Measurements from ENCODE around the gene ITGB1BP1.
A peak's percentile ranks its signal among the peaks of the same experiment; 100 is the strongest.

Gene ITGB1BP1

DNA sequence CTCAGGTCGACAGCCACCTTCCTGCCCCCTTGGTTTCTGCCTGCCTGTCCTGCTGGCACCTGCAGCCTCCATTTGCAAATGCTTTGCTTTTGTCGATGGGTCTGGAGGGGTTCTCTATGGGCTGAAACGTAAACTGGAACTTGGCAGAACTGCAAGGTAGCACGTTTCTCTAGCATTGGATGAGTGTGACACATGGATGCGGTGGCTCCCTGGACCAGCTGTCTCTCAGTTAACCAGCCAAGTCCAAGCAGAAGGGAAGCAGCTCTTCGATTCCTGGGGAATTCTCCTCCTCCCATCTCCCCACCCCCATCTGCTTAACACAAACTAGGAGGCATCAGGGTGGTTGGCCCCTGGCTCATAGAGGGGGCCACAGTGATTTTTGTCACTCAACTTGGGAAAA lies 57.3 kb downstream of the ITGB1BP1 start:
- peaks cover 90% of the 10 kb centered on the region for H3K36me3 ChIP-seq (ENCODE audit: insufficient read depth, low read length)

DNA sequence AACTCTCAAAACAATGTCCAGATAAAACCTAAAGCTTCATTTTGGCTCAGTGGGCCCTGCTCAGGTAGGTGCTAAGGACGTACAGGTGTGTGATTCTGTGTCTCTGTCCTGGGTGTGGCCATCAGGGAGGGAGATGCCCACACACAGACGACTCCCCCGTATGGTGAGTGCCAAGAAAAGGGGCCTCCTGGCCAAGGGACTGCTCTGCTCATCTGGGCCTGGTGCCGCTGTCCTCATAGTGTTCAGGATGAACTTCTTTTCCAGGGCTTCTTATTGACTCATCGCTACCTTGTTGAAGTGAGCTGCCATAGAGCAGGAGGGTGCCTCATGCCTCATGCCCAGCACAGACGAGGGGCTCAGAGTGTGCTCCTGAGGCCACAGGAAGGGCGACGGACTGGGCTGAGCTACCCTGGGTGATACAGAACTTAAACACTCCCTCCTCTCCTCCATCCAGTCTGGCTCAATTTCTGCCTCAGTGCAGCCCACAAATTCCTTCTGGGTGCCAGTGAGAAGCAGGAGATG lies 57.8 kb downstream of the ITGB1BP1 start:
- Histone ChIP-seq H3K4me3 (ENCODE audit: low read length) (no peak overlapping the region), H3K4me2 (ENCODE audit: low read length) (no peak overlapping the region), H3K9me3 (replicated peaks; ENCODE audit: low read length) (no peaks in the 10 kb centered on the region), H3K36me3 (ENCODE audit: insufficient read depth, low read length) (peaks cover 89% of the 10 kb centered on the region), H3K9ac (ENCODE audit: low read depth, low read length) (no peak overlapping the region), H3K27me3 (ENCODE audit: control insufficient read depth, insufficient read depth, low read length) (no peaks in the 10 kb centered on the region), H3K4me1 (ENCODE audit: control insufficient read depth, insufficient read depth, low read length) (peaks cover 21% of the 10 kb centered on the region)

More for the DNA sequence above, 57.3 kb downstream of the ITGB1BP1 start:
- Histone ChIP-seq H3K9ac (ENCODE audit: low read depth, low read length) (no peak overlapping the region), H3K4me3 (ENCODE audit: low read length) (no peak overlapping the region), H3K4me2 (ENCODE audit: low read length) (no peak overlapping the region), H3K4me1 (ENCODE audit: control insufficient read depth, insufficient read depth, low read length) (peaks cover 22% of the 10 kb centered on the region), H3K9me3 (replicated peaks; ENCODE audit: low read length) (no peaks in the 10 kb centered on the region), H3K27me3 (ENCODE audit: control insufficient read depth, insufficient read depth, low read length) (no peaks in the 10 kb centered on the region)

GRCh38 chr2:9364791-9365497 lies 58.4 kb downstream of the ITGB1BP1 start:
- Histone ChIP-seq H3K9me3 (replicated peaks; ENCODE audit: low read length) (no peaks in the 10 kb centered on the region), H3K36me3 (ENCODE audit: insufficient read depth, low read length) (peaks cover 89% of the 10 kb centered on the region), H3K9ac (ENCODE audit: low read depth, low read length) (no peak overlapping the region), H3K4me3 (ENCODE audit: low read length) (no peak overlapping the region), H3K4me1 (ENCODE audit: control insufficient read depth, insufficient read depth, low read length) (peaks cover 21% of the 10 kb centered on the region), H3K4me2 (ENCODE audit: low read length) (no peak overlapping the region), H3K27me3 (ENCODE audit: control insufficient read depth, insufficient read depth, low read length) (no peaks in the 10 kb centered on the region)

DNA sequence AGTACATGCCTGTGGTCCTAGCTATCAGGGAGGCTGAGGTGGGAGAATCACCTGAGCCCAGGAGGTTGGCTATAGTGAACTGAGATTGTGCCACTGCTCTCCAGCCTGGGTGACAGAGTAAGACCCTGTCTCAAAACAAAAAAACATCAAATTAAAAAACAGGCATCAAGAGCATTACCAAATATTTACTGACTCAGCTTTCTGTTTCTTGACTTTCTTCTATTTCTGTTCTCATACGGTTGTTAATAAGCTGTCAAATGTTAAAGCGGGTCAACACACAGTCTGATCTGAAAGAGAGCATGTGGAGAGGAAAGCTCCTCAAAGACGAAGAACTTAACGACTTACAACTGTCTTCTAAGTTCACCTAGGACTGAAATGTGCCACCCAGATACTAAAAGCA lies 59.0 kb downstream of the ITGB1BP1 start:
- Histone ChIP-seq H3K27me3 (ENCODE audit: control insufficient read depth, insufficient read depth, low read length) (no peaks in the 10 kb centered on the region), H3K4me3 (ENCODE audit: low read length) (no peak overlapping the region), H3K9ac (ENCODE audit: low read depth, low read length) (no peak overlapping the region), H3K4me2 (ENCODE audit: low read length) (no peak overlapping the region), H3K9me3 (replicated peaks; ENCODE audit: low read length) (no peaks in the 10 kb centered on the region), H3K36me3 (ENCODE audit: insufficient read depth, low read length) (peaks cover 93% of the 10 kb centered on the region), H3K4me1 (ENCODE audit: control insufficient read depth, insufficient read depth, low read length) (peaks cover 22% of the 10 kb centered on the region)

DNA sequence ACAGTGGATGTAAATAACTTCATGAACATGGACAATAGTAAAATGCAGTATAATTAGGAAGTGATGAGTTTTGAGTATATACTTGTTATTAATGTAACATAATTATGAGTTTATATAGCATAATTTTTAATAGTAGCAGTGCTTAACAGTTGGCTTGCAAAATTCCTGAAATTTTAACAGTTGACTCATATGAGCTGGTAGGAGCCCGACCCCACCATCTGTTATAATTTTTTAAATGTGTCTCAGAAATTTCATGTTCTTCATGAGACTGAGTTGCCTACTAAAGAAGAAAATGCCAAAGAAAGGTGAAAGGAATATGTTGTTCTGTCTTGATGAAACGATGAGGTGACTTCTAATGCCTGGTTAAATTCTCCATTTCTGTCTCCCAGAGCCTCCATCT lies 62.6 kb downstream of the ITGB1BP1 start:
- H3K9ac ChIP-seq (ENCODE audit: low read depth, low read length), result peak overlapping the region; percentile 12
- no peaks in the 10 kb centered on the region for H3K27me3 ChIP-seq (ENCODE audit: control insufficient read depth, insufficient read depth, low read length)
- peaks cover 97% of the 10 kb centered on the region for H3K36me3 ChIP-seq (ENCODE audit: insufficient read depth, low read length)
- peaks cover 22% of the 10 kb centered on the region for H3K4me1 ChIP-seq (ENCODE audit: control insufficient read depth, insufficient read depth, low read length)
- H3K4me2 ChIP-seq (ENCODE audit: low read length), result no peak overlapping the region
- no peak overlapping the region for H3K4me3 ChIP-seq (ENCODE audit: low read length)
- no peaks in the 10 kb centered on the region for H3K9me3 ChIP-seq (replicated peaks; ENCODE audit: low read length)

- H3K4me1 ChIP-seq (ENCODE audit: control insufficient read depth, insufficient read depth, low read length), result peaks cover 18% of the 10 kb centered on the region
- no peak overlapping the region for H3K4me3 ChIP-seq (ENCODE audit: low read length)
- H3K9me3 ChIP-seq (replicated peaks; ENCODE audit: low read length), result no peaks in the 10 kb centered on the region
- H3K36me3 ChIP-seq (ENCODE audit: insufficient read depth, low read length), result peaks cover 97% of the 10 kb centered on the region
- H3K4me2 ChIP-seq (ENCODE audit: low read length), result no peak overlapping the region
- H3K27me3 ChIP-seq (ENCODE audit: control insufficient read depth, insufficient read depth, low read length), result no peaks in the 10 kb centered on the region
- H3K9ac ChIP-seq (ENCODE audit: low read depth, low read length), result no peak overlapping the region
Observed at GRCh38 chr2:9360110-9360509, 63.2 kb downstream of the ITGB1BP1 start.

DNA sequence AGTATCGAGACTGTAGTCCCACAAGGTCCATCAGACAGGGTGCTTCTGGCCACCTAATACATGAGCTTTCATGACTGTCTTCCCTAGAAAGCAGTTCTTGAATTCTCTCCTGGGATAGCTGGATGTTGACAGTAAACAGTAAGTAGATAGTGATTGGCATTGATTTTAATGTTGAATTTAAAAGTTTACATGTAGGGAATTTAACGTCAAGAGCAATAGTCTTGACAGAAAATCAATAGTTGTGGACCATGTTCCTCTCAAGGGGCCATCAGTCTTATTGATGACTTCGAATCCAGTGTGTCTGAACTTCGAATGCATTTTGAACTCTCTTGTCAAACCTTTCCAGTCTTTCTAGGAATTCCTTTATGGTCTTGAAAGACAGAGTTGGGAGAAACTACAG lies 63.9 kb downstream of the ITGB1BP1 start:
- Histone ChIP-seq H3K27me3 (ENCODE audit: control insufficient read depth, insufficient read depth, low read length) (no peaks in the 10 kb centered on the region), H3K9me3 (replicated peaks; ENCODE audit: low read length) (no peaks in the 10 kb centered on the region), H3K4me2 (ENCODE audit: low read length) (no peak overlapping the region), H3K4me3 (ENCODE audit: low read length) (no peak overlapping the region), H3K36me3 (ENCODE audit: insufficient read depth, low read length) (peaks cover 97% of the 10 kb centered on the region), H3K4me1 (ENCODE audit: control insufficient read depth, insufficient read depth, low read length) (peaks cover 17% of the 10 kb centered on the region), H3K9ac (ENCODE audit: low read depth, low read length) (no peak overlapping the region)

DNA sequence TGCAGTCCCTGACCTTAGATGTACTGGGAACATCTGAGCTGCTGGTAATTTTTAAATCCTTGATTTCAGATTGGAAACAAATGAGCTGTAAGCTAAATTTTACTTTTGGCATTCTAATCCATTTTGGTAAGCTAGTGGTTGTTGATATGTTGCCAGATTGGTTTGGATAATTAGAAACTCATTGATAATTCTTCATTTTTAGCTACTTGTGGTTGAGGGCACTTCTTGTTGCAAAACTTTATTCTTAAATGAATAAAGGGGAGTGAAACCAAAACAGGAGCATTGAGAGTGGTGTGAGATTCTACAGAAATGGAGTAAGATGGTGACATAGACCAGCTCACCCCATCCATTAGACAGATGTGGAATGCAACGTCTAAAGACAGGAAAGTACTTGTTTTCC lies 64.5 kb downstream of the ITGB1BP1 start:
- no peak overlapping the region for H3K9ac ChIP-seq (ENCODE audit: low read depth, low read length)
- no peak overlapping the region for H3K4me3 ChIP-seq (ENCODE audit: low read length)
- peaks cover 97% of the 10 kb centered on the region for H3K36me3 ChIP-seq (ENCODE audit: insufficient read depth, low read length)
- no peaks in the 10 kb centered on the region for H3K9me3 ChIP-seq (replicated peaks; ENCODE audit: low read length)
- no peak overlapping the region for H3K4me2 ChIP-seq (ENCODE audit: low read length)
- H3K4me1 ChIP-seq (ENCODE audit: control insufficient read depth, insufficient read depth, low read length), result peaks cover 17% of the 10 kb centered on the region
- no peaks in the 10 kb centered on the region for H3K27me3 ChIP-seq (ENCODE audit: control insufficient read depth, insufficient read depth, low read length)

DNA sequence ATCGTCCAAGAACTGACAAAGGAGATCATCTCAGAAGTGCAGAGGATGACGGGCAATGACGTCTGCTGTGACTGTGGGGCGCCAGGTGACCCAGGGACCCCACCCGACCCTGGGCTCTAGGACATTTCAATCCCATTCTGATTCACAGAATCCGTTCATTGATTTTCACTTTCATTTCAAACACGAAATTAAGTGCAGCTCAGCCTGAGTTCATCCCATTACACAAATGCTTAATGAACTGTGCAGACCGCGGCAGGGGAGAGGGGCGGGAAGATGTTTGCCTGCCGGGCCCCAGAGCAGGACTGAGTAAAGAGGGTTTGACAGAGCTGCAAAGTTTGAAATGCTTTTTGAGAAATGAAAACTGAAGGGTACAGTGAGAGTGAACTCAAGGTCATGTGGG lies 67.1 kb downstream of the ITGB1BP1 start:
- peaks cover 13% of the 10 kb centered on the region for H3K4me1 ChIP-seq (ENCODE audit: control insufficient read depth, insufficient read depth, low read length)
- H3K4me3 ChIP-seq (ENCODE audit: low read length), result no peak overlapping the region
- H3K36me3 ChIP-seq (ENCODE audit: insufficient read depth, low read length), result peaks cover 97% of the 10 kb centered on the region
- H3K4me2 ChIP-seq (ENCODE audit: low read length), result no peak overlapping the region
- H3K9me3 ChIP-seq (replicated peaks; ENCODE audit: low read length), result no peaks in the 10 kb centered on the region
- H3K27me3 ChIP-seq (ENCODE audit: control insufficient read depth, insufficient read depth, low read length), result no peaks in the 10 kb centered on the region
- no peak overlapping the region for H3K9ac ChIP-seq (ENCODE audit: low read depth, low read length)

GRCh38 chr2:9355716-9356115 lies 67.6 kb downstream of the ITGB1BP1 start:
- peaks cover 8% of the 10 kb centered on the region for H3K4me1 ChIP-seq (ENCODE audit: control insufficient read depth, insufficient read depth, low read length)
- H3K4me3 ChIP-seq (ENCODE audit: low read length), result no peak overlapping the region
- no peak overlapping the region for H3K4me2 ChIP-seq (ENCODE audit: low read length)
- H3K27me3 ChIP-seq (ENCODE audit: control insufficient read depth, insufficient read depth, low read length), result no peaks in the 10 kb centered on the region
- no peak overlapping the region for H3K9ac ChIP-seq (ENCODE audit: low read depth, low read length)
- H3K9me3 ChIP-seq (replicated peaks; ENCODE audit: low read length), result no peaks in the 10 kb centered on the region
- H3K36me3 ChIP-seq (ENCODE audit: insufficient read depth, low read length), result peaks cover 98% of the 10 kb centered on the region

GRCh38 chr2:9355270-9355669 lies 68.1 kb downstream of the ITGB1BP1 start:
- Histone ChIP-seq H3K4me2 (ENCODE audit: low read length) (no peak overlapping the region), H3K36me3 (ENCODE audit: insufficient read depth, low read length) (peaks cover 99% of the 10 kb centered on the region), H3K27me3 (ENCODE audit: control insufficient read depth, insufficient read depth, low read length) (no peaks in the 10 kb centered on the region), H3K9ac (ENCODE audit: low read depth, low read length) (no peak overlapping the region), H3K4me3 (ENCODE audit: low read length) (no peak overlapping the region), H3K9me3 (replicated peaks; ENCODE audit: low read length) (no peaks in the 10 kb centered on the region), H3K4me1 (ENCODE audit: control insufficient read depth, insufficient read depth, low read length) (peaks cover 5% of the 10 kb centered on the region)

DNA sequence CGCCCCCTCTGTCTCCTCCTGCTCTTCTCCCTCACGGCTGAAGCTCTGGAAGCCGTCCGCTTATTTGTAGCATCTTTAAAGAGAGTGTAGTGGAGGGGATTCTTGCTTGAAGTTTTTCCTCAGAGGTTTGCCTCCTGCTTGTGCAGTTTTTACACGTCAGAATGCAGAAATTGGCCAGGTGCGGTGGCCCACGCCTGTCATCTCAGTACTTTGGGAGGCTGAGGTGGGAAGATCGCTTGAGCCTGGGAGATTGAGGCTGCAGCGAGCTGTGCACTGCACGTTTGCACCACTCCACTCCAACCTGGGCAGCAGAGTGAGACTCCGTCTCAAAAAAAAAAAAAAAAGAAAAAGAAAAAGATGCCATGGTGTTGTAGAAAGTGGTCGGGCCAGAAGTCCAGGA lies 69.0 kb downstream of the ITGB1BP1 start:
- Histone ChIP-seq H3K4me2 (ENCODE audit: low read length) (no peak overlapping the region), H3K9me3 (replicated peaks; ENCODE audit: low read length) (no peaks in the 10 kb centered on the region), H3K27me3 (ENCODE audit: control insufficient read depth, insufficient read depth, low read length) (no peaks in the 10 kb centered on the region), H3K4me1 (ENCODE audit: control insufficient read depth, insufficient read depth, low read length) (no peaks in the 10 kb centered on the region), H3K9ac (ENCODE audit: low read depth, low read length) (no peak overlapping the region), H3K4me3 (ENCODE audit: low read length) (no peak overlapping the region), H3K36me3 (ENCODE audit: insufficient read depth, low read length) (peaks cover 98% of the 10 kb centered on the region)
